ENCODE data around the gene AZU1.
"Not testable (repeated sequence)": the region's sequence is repeated elsewhere in the genome, so short reads cannot be mapped to it uniquely, and the experiment has no call there.

Gene AZU1

DNA sequence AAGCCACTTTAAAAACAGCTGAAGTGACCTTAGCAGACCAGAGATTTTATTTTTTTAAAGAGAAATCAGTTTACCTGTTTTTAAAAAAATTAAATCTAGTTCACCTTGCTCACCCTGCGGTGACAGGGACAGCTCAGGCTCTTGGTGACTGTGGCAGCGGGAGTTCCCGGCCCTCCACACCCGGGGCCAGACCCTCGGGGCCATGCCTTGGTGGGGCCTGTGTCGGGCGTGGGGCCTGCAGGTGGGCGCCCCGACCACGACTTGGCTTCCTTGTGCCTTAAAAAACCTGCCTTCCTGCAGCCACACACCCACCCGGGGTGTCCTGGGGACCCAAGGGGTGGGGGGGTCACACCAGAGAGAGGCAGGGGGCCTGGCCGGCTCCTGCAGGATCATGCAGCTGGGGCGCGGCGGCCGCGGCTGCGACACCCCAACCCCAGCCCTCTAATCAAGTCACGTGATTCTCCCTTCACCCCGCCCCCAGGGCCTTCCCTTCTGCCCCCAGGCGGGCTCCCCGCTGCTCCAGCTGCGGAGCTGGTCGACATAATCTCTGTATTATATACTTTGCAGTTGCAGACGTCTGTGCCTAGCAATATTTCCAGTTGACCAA is 16.7 kb upstream of the AZU1 start:
- DNase-seq = no peak

DNA sequence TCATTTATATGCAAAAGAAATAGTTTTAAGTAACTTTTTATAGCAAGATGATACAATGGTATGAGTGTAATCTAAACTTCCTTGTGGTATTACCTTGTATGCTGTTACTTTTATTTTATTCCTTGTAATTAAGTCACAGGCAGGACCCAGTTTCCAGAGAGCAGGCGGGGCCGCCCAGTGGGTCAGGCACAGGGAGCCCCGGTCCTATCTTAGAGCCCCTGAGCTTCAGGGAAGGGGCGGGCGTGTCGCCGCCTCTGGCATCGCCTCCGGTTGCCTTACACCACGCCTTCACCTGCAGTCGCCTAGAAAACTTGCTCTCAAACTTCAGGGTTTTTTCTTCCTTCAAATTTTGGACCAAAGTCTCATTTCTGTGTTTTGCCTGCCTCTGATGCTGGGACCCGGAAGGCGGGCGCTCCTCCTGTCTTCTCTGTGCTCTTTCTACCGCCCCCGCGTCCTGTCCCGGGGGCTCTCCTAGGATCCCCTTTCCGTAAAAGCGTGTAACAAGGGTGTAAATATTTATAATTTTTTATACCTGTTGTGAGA is 16.1 kb upstream of the AZU1 start:
- no peak for DNase-seq

DNA sequence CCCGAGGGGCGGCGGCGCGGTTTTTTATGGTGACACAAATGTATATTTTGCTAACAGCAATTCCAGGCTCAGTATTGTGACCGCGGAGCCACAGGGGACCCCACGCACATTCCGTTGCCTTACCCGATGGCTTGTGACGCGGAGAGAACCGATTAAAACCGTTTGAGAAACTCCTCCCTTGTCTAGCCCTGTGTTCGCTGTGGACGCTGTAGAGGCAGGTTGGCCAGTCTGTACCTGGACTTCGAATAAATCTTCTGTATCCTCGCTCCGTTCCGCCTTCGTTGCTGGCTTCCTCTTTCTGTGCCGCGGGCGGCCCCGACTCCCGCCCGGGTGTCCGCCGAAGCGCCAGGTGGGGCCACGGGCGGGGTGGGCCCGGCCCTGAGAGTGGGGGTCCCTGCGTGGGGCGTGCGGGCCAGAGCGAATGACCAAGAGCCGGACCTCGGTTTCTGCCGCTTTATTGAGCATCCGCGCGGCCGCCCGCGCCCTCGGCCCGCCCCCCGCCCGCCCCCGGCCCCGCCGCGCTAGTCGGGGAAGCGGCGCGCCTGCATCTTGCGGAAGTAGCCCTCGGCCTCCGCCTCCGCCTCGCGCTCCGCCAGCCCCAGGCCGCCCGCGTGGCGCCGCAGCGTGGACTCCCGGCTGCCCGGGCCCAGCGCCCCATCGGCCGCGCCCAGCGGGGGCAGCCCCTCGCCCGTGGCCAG is 15.4 kb upstream of the AZU1 start:
- no peak for DNase-seq

DNA sequence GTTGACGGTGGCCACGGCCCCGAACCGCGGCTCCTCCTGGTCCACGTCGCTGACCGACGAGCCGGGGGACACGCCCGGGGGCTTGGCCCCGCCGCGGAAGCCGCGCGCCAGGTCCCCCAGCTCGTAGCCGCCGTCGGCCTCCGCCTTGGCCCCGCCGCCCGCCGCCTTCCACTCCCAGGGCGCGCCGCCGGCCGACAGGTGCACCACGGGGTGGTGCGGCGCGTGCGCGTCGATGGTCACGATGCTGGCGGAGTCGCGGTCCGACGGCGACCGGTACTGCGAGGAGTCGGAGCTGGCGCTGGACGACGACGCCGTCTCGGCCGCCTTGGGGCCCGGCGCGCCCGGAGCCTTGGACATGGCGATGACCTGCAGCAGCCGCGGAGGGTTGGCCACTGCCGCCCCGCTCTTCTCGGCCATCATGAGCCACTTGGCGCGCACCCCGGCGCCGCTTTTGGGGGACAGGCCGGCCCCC is 14.9 kb upstream of the AZU1 start:
- DNase-seq = no peak

DNA sequence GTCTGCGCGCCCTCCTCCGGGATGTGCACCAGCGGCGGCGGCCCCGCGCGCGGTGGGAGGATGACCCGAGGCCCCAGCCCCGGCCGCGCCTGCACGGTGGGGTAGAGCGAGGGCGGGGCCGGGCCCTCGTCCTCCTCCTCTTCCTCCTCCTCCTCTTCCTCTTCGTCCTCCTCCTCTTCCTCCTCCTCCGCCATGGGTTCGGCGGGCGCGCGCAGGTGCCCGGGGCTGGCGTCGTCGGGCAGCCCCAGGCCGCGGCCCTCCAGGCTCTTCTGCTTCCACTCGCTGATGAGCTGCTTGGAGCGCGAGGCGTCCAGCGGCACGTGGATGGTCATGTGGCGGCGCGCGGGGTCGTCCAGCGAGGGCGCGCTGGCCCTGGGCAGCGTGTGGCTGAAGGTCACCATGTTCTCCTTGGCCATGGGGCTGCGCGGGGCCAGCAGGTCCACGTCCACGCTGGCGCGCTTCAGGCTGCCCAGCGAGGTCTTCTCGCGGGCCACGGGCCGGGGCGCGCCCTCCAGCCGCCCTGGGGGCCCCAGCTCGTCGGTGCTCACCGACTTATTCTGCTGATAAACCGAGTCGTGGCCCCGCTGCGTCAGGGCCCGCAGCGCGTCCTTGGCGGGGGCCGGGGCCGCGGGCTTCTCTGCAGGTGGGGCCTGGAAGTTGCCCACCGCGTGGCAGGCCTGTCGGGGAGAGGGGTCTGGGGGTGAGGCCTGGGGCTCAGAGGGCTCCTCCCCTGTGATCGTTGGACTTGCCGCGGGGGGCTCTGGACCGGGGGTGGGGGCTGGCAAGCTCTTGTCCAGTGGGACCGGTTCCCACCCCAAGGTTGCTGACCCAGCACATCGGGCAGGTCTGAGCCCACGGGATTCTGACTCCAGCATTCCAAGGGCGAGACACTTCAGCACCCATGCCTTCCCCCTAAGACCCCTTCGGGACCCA is 14.2 kb upstream of the AZU1 start:
- DNase-seq = no peak

DNA sequence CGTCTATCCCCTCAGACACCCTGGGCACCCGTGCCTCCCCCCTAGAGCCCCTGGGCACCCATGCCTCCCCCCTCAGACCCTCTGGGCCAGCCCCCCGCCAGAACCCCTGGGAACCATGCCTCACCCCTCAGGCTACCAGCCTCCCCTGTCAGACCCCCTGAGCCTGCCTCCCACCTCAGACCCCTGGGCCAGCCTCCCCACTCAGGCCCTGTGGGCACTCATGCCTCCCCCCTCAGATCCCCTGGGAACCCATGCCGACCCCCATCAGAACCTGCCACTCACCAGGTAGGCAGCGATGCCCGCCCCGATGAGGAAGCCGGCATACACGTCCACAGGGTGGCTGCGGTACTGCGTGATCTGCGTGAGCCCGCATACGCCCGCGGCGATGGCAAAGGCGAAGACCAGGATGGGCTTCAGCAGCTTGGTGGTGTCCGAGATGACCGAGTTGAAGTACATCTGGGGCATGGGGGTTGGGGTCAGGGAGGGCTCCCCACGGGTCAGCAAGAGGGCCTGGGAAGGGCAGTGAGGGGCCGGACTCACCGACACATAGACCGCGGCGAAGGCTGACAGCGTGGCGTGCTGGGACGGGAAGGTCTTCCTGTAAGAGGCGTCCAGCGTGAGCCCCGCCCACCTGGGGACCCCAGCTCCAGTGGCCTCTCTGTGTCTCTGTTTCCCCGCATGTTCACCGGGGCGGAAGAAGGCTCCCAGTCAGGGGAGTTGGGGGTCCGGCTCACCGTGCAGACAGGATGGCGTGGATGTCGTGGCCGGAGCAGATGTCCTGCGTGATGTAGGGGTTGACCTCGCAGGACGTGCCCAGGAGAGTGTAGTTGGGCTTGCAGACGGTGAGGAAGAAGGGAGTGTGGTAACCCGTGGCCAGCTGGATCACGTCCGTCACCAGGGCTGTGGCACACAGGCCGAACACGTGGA is 13.2 kb upstream of the AZU1 start:
- DNase-seq = no peak

DNA sequence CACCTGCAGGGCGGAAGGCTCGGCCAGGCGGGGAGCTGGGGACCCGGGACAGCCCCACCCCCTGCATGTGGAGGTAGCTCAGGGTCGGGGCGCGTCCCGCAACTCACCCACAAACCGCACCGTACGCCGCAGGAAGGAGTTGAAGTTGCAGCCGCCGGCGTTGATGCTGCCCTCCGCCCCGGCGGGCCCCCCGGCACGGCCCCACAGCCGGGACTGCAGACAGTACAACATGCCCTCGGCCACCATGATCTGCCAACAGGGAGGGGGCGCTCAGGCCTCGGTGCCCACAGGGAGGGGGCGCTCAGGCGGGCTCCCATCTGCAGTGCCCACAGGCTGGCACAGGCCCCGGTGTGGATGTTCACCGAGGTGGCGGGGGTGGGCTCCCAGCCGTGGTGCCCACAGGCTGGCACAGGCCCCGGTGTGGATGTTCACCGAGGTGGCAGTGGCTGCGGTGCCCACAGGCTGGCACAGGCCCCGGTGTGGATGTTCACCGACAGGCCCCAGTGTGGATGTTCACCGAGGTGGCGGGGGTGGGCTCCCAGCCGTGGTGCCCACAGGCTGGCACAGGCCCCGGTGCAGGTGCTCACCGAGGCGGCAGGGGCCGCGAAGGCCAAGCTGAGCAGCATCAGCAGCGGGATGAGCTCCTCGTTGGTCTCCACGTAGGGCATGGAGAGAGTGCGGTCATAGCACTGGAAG is 12.4 kb upstream of the AZU1 start:
- DNase-seq = no peak

DNA sequence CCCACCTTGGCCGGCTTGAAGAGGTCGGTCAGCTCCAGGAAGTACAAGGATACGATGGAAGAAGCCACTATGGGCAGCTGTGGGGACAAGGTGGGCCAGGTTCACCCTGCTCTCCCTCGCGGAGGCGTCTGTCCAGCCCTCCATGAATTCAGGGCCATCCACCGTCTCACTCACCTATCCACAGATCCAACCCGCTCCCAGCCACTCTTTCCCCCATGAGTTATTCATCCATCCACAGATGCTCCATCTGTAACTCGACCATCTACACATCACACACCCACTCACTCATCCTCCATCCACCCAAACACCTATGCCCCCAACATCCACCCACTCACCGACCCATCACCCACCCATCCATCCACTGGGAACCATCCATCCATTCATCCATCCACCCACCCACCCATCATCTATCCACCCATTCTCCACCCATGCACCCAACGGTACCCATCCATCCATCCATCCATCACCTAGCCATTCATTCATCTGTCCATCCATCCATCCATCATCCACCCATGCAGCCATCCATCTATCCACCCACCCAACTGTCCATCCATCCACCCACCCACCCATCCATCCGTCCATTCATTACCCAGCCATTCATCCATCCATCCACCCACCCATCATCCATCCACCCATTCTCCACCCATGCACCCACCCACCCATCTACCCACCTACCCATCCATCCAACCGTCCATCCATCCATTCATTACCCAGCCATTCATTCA is 11.7 kb upstream of the AZU1 start:
- no peak for DNase-seq

DNA sequence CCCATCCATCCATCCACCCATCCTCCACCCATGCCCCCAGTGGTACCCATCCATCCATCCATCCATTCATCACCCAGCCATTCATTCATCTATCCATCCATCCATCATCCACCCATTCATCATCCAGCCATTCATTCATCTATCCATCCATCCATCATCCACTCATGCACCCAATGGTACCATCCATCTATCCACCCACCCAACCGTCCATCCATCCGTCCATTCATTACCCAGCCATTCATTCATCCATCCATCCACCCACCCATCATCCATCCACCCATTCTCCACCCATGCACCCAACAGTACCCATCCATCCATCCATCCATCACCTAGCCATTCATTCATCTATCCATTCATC is 11.2 kb upstream of the AZU1 start:
- no peak for DNase-seq

DNA sequence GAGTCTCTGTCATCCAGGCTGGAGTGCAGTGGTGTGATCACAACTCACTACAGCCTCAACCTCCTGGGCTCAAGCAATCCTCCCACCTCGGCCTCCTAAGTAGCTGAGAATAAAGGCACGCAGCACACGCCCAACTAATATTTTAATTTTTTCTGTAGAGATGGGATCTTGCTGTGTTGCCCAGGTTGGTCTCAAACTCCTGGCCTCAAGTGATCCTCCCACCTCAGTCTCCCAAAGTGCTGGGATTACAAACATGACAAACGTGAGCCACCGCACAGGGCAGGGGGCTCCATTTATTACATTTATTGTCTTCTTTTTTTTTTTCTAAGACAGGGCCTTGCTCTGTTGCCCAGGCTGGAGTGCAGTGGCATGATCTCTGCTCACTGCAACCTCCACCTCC is 7.4 kb upstream of the AZU1 start:
- not testable (repeated sequence) for DNase-seq

DNA sequence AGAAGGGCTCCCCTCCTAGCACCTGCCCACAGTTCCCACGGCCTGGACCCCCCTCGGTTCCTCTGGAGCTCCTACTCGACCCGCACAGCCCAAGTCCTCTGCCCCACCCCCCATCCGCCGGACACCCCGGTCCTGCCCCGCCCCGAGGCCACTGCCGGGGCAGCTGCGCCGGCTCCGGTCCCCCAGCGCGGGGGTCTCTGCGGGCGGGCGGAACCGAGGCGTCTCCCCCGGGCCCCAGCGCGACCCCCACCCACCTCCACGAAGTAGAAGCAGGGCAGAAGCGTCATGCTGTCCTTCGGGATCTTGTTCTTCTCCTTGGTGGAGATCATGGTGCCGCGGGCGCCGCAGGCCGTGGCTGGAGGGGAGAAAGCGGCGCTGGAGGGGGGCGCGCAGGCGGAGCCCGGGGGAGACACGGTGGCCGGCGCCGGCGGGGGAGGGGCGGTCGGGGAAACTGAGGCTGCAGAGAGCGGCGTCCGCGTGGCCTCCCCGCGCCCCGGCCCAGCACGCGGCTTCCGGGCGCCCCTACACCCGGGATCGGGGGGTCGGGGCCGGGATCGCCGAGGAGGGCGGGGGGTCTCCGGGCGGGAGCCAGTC is 6.3 kb upstream of the AZU1 start:
- DNase-seq = no peak

DNA sequence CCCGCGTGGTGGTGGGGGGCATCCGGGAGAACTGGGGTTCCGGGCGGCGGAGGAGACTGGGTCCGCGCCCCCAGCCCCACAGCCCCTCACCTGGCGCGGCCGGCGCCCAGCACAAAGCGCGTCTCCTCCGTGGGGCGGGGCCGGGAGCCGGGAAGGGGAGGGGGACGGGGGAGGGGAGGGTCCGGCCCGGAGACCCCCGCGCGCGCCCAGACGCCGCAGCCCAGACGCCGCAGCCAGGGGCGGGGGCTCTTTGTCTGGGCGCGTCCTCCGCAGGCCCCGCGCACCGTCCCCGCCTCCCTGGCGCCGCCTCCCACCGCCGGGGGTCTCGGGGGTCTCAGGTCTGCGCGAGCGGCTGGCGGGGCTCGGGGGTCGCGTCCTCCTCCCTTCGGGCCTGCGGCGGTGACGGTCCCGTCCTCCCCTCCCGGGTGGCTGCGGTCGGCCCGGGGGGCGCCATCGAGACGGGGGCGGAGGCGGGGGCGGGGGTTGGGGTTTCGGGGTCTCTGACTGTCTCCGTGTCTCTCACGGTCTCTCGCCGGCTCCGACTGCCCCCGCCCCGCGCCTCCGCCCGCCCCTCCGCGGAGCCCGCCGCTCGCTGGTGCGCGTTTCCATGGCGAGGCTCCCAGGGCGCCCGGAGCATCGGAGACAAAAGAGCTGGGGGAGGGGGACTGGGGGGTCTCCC is 5.7 kb upstream of the AZU1 start, which contains the start of gene PLPPR3:
Gene PLPPR3 (minus strand): TSS at position 131 of the 679 bp plus-strand sequence. CDS start 396 bp downstream, outside the sequence.
- DNase-seq = no peak

DNA sequence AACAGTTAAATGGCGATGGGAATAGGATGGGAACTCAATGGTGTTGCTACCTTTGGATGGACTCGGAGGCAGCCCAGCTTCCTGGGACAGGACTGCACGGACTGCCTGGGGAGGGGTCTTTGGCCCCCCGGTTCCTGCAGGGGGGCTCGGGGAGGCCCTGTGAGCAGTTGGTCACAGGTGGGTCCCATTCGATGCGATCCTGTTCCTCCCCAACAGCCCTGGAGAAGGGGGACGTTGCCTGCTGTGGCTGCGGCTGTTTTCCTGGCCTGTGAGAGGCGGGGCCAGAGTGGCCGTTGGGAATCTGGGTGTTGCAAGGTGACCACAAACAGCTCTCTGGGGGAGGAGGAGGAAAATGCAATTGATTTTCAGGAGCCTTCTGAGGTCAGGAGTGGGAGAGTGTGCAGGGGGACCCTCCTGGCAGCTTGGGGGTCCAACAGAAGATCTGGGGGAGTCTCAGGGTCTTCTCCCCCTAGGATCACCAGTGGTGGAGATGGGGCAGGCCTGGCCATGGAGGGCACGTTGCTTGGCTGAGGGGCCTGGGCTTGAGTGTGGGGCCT is 4.0 kb upstream of the AZU1 start:
- no peak for DNase-seq

DNA sequence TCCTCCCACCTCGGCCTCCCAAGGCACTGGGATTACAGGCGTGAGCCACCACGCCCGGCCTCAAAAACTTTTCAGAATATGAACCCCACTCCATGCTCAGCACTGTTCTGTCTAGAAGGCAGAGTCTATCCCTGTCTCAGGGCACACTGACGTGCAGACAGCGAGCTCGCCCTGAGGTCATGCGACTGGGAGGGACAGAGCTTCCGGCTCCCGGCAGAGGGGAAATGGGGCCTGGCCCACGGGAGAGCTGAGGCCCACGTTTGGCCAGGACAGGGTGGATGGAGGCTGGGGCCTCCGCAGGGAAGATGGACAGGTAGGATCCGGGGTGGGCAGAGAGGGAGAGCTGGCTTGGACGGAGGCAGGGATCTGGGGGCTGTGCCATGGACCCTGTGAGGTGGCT is 2.8 kb upstream of the AZU1 start:
- no peak for DNase-seq

DNA sequence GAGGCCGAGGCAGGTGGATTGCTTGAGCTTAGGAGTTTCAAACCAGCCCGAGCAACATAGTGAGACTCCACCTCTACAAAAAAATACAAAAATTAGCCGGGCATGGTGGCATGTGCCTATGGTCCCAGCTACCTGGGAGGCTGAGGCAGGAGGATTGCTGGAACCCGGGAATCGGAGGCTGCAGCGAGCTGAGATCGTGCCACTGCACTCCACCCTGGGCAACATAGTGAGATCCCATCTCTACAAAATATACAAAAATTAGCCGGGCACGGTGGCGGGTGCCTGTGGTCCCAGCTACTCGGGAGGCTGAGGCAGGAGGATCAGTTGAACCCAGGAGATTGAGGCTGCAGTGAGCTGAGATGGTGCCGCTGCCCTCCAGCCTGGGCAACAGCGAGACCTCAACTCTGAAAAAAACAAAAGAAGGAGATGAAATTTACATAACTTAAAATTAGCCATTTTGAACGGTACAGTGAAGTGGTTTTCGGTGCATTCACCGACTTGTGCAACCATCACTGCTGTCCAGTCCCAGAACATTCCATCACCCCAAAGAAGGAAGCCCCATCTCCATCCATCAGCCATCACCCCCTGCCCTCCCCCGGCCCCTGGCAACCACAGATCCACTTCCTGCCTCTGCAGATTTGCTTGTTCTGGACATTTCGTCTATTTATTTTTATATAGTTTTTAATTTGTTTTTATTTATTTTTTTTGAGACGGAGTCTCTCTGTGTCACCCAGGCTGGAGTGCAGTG is 1.6 kb upstream of the AZU1 start:
- no peak for DNase-seq

DNA sequence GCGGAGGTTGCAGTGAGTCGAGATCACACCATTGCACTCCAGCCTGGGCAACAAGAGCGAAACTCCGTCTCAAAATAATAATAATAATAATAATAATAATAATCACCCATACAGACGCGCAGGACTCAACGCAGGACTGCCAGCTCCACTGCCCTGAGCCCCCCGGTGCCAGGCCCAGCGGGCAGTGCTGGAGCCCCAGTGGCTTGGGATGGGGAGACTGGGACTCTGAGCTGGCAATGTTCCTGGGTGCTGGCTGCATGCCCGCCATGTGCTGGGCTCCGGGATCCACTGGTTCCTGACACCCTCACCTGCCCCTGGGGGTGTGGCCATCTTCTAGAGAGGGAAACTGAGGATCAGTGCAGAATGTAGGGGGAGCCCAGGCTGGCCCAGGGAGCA is 325 bp upstream of the AZU1 start:
- no peak for DNase-seq

DNA sequence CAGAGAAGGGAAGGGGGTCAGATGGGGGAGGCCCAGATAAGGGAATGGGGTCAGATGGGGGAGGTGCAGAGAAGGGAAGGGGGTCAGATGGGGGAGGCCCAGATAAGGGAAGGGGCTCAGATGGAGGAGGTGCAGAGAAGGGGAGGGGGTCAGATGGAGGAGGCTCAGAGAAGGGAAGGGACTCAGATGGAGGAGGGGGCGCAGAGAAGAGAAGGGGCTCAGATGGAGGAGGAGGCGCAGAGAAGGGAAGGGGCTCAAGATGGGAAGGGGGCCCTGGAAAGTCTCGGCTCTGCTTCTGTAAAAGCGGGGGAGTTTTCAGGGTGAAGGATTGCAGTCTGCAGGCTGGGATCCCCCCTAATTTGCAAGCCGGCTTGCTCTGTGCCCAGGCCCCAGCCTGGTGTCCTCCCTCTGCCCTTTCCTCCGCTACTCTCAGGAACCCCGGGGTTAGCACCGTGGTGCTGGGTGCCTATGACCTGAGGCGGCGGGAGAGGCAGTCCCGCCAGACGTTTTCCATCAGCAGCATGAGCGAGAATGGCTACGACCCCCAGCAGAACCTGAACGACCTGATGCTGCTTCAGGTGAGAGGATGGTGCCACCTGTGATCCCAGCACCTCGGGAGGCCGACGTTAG is 1.6 kb downstream of the AZU1 start:
- DNase-seq = no peak
